Amygdala (tissue), 56 donors: ENCODE measurements around the gene KARS1.
A peak's percentile ranks its signal among the peaks of the same experiment; 100 is the strongest.

Experiments
- DNase-seq, 56 donors: peaks; one replicate each; lab custom pipeline; 2025; lab: John Stamatoyannopoulos, UW

The KARS1 gene

DNA sequence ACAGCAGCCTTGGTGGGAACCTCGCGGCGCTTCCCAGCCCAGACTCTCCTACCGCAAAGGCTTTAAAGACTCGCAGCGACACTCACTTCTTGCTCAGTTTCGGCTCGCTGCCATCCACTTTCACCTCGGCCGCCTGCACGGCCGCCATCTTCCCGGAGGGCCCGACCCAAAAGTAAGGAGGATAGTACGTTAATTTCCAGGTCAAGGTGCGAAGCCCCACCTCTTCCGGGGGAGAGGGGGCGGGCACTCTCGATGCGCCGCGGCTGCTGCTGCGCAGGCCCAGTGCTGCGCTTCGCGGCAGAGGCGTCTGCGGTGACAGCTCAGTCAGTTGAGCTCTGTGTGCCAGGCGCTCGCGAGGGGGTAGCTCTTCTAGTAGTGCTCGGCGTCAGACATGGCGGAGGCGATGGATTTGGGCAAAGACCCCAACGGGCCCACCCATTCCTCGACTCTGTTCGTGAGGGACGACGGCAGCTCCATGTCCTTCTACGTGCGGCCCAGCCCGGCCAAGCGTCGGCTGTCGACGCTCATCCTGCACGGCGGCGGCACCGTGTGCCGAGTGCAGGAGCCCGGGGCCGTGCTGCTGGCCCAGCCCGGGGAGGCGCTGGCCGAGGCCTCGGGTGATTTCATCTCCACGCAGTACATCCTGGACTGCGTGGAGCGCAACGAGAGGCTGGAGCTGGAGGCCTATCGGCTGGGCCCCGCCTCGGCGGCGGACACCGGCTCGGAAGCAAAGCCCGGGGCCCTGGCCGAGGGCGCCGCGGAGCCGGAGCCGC is at the start of gene KARS1, which contains the start of gene TERF2IP:
Gene KARS1 (minus strand): TSS at position 174 of the 773 bp plus-strand sequence. CDS start 26 bp downstream, at position 148.
Gene TERF2IP (plus strand): TSS at position 282 of the 773 bp plus-strand sequence. CDS start 110 bp downstream, at position 392.
- peak; percentile 69 to 97 (median 90) for DNase-seq

DNA sequence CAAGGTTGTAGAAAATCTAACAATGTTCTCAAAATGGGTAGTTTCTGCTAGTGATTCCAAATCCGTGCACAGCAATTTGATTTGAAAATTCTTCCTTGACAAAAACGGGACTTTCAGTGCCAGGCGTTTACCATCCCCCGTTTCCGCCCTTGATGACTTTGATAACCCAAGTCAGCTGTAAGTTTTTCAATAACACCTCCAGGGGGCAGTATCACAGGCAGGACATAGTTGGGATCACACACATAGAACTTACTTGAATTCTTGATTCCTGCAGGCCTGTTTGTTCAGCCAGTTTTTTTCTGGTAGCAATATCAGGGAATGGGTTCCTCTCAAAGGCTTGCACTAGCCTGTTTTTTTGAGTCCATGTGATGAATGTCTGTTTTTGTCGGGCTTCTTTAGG is 48.2 kb upstream of the KARS1 start:
- no peak for DNase-seq

DNA sequence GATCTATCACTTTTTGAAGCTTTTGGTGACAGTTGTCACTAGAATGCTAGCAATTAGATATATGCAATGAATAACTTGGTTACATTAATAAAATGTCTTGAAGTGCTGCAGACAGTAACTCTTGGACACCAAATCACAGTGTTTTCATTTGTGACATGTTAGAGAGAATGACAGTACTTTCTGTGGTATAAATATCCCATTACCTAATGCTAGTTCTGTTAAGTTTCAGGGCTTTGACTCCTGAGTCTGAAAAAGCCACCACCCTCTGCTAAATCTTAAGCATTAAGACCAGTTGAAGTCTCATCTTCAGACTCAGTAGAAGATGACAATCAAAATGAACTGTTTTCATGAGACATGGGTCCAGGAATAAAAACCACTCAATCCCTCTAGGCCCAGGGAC is 39.9 kb upstream of the KARS1 start:
- DNase-seq, result no peak

DNA sequence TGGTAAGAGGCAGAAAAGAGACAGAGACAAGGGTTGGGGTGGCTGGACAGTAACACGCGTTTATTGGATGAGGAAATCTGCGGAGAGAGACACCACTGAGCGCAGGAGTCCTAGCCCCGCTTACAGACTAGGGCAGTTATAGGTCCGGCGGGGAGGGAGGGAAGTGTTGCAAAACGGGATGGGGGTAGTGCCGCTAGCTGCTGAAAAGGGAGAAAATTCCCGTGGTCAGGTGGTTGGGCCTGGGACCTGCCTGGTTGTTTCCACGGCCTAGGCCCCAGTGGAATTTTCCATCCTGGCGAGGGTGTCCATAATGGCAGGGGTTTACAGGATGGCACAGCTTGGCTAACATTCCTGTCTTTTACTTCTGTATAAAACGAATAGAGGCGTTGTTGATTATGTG is 34.8 kb upstream of the KARS1 start:
- DNase-seq, result no peak

DNA sequence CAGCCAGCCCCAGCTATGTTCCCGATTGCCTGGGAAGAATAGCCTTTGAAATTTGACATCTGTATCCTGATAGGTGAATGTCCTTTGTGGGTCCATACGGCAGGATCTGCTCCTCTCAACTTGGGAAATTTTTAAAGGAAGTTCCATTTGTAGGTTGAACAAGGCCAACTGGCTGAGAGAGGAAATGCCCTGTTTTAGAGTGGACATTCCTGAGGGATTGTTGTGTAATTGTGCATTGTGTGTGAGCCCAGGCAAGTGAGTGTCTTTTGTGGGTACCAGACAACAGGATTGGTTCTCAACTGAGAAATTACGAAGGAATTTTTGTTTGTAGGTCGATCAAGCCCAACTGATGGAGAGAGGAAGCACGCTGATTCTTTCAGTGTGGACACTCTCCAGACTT is 31.9 kb upstream of the KARS1 start:
- DNase-seq, result no peak

DNA sequence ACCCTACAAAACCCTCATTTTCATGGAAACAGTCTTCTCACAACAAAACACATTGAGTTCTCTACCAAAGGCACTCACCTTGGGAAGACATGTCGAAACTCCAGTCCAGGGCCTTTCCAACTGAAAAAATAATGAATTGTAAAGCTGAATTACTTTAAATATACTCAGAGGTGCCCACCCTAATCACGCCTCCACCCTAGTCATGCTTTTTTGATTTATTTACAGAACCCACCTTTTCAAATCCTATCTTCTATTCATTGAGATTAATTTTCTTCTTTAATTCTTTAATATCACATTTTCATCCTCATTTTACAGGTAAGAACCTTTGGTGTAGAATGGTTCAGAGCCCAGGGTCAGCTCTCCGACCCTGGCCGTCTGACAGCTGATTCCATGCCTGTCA is 29.4 kb upstream of the KARS1 start, which contains the start of gene CPHXL2:
Gene CPHXL2 (minus strand): TSS at position 101 of the 400 bp plus-strand sequence. CDS start 10 bp downstream, at position 91.
- DNase-seq, result no peak

DNA sequence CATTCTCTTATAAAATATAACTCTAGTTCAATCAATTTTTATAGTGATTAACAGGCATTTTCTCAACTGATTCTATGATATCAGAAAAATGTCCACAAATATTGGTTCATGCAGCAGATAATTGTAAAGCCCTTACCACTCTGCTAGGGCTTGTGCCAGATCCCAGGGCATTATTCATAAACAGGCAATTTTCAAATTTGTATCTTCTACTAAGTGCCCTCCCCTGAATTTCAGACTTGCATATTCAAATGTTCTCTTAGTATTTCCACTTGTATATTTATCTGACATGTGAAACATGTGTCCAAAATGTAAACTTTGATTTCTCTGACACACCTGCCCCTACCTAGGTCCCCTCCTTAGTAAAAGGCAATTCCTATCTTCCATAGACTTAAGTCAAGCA is 20.0 kb upstream of the KARS1 start:
- no peak for DNase-seq

DNA sequence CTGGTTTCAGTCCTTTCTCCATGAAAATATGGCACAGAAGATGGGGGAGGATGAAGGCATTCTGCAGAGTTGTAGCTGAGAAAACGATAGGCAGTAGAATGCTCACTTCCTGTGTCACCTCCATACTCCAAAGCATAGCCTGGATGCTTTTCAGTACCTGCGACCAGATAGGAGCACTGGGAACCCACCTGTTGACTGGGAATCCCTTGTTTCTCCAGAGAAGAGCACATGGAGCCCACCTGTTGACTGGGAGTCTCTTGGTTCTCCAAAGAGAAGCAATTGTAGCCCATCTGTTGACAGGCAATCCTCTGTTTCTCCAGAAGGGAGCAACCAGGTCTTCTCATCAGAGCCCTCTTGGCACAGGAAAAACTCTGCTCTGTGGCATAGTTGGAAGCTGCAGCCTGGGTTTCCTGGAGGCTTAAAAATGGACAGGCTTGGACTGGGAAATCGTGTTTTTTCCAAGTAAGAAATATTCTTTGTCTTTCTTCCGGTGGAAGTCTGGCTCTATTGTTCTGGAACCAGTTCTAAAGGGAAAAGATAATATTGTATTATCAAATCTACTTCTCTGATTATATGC is 13.3 kb upstream of the KARS1 start:
- DNase-seq, result peak in 5 of 56 donors; percentile 12 to 21 (median 14)

DNA sequence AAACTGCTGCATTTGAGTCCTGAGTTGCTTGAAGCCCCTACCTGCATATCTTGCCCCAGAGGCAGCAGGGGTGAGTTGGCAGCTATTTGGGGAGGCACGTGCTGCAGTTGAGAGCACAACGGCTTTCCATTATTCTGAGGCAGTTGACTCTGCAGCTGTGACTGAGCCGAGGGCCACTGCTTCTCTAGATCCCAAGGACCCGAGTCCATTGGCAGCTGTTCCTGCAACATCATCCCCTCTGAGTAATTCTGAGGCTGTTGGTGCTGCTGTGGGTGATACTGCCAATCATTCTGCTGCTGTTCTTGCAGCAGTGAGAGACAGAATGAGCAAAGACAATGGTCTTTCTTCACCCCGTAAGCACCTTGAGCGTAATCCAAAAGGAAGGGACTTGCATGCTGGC is 12.9 kb upstream of the KARS1 start:
- peak in 42 of 56 donors; percentile 2 to 71 (median 26) for DNase-seq

DNA sequence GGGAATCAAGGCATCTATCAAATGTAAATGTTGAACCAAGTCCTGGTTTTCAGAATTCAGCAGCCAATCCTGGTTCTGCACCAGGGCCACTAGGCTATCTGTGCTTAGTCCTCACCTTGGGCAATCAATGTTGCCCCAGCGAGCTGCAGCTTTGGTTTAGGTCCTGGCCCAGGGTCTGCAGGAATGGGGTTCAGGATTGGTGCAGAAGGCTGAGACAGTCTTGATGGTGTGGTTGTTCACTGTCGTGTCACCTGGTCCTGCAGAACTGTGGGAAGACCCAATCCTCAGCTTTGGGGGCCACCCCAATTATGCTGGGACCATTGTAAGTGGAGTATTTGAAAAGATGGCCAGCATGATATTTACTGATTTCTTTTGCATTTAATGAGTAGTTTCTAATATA is 10.7 kb upstream of the KARS1 start:
- no peak for DNase-seq

DNA sequence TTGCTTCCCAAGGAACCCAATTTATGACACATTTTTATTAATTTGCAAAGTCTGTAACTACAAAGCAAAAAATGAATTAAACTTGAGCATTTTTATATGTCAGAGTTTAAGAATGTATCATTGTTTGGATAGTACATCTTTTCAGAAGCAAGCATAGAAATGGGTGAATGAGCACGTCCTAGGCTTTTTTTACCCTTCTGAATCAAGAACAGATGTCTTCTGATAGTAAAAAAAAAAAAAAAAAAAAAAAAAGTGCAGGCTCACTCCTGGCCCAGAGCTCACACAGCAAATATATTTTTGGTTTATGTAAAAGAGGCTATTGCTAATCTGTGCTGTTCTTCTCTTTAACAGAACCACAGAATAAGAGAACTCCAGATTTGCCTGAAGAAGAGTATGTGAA is 6.5 kb upstream of the KARS1 start:
- no peak for DNase-seq

DNA sequence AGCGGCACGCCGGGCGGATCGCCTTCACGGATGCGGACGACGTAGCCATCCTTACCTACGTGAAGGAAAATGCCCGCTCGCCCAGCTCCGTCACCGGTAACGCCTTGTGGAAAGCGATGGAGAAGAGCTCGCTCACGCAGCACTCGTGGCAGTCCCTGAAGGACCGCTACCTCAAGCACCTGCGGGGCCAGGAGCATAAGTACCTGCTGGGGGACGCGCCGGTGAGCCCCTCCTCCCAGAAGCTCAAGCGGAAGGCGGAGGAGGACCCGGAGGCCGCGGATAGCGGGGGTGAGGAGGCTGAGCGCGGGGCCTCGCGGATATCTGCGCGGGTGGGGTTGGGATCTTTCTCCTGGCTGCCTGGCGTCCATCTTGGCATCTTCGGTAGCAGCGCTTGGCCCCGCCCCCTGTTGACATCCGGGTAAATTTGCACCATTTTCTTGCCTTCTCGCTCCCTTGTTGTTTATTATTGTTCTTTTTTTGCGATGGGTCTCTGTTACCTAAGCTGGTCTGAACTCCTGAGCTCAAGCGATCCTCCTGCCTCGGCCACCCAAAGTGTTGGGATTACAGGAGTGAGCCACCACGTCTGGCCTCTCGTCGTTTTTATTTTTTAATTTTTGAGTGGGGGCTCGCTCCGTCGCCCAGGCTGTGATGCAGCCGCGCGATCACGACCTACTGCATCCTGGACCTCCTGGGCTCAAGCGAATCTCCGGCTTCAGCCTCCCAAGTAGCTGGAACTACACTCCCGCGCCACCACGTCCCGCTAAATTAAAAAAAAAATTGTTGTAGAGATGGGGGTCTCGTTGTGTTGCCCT is 1.0 kb upstream of the KARS1 start:
- peak in 55 of 56 donors; percentile 19 to 90 (median 71) for DNase-seq

DNA sequence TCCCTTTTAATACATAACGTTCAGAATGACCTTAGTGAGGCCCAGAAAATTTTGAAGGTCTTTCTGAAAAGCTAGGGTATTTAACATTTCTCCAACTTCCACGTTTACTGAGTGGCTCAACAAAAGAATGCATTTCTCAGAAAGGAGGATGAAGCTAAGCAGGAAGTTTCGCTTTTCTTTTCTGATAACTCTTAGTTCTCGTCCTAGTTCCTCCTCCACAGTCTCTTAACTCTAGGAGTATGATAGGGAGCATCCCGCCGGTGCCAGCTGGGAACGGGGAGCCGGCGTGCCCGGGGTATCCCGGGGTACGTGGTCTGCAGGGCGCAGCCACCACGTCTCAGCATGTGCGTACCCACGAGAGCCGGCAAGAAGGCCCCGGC is 363 bp downstream of the KARS1 start:
- DNase-seq, result no peak

DNA sequence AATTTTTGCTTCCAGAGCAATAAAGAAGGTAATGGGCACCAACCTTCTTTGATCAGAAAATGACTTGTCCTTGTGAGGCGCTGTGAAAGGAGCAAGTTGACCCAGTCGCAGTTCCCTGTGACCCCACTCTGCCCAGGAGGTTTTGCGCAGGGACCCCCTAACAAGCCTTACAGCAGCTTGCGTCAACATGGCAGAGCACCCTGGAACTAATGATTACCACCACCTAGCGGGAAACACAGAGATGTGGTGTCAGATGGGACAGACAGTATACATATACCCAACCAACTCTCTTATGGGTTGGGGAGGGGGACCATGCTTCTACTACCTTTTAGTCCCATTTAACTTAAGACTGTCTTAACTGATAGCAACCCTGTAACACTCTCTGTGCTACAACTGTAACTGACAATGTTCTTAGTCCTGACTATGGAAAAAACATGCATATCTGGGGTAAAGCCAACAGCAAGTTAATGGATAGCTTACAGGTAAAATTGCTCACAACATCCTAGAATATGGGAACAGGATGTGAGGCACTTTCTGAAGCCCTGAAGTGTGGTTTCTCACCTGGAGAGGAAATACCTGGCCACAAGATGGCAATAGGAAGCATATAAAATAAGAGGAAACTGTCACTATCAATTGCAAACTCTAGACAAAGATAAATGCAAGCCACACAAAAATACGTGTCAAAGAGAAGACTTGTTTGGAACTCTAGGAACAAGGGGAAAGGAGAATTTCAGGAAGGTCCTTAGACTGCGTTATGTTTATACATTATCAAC is 3.0 kb downstream of the KARS1 start:
- no peak for DNase-seq

DNA sequence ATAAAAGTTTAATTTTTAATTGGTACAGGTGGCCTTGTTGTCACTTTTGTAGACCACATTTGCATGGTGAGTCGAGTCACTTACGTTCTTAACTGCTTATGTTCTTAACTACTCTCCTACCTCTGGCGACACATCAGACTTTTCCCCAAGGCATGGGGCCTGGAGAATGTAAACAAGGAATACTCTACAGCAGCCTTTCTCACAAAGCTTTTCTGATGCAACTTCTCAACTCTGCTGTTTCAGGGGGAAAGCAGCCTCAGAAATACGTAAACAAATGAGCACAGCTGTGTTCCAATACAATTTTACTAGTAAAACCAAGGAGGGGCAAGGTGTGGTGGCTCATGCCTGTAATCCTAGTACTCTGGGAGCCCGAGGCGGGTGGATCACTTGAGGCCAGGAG is 6.9 kb downstream of the KARS1 start:
- no peak for DNase-seq

DNA sequence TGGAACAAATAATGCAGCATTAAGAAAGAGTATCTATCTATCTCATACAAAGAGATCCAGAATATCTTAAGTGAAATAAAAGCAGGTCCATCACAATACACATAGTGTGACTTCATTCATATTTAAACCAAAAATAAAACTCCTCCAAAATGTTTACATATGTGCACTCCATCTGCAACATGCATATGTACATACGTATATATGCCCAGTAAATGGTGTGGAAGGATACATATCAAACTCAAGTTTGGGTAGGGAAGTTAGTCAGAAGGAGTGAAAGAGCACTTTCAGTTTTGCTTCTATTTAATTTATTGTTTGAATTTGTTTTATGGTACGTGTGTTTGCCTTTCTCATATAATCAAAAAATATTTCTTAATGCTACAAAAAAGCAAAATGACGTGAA is 12.4 kb downstream of the KARS1 start:
- no peak for DNase-seq

DNA sequence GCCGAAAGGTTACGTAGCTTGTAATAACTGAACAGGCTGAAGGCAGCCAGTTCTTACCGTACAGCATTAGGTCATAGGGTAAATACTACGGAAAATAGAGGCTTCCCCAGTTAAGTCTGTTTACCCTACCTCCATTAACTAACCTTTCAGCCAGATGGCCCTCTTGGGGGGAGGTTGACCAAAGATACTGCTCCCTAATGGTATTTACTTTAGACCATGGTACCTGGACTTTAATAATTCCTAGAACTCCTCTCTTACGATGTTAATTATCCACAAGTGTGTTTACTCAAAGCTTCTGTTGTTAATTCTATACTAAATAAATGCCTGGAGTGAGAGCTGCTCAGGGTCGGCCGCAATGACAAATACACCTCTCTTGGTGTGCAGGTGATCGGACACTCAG is 14.6 kb downstream of the KARS1 start:
- no peak for DNase-seq

DNA sequence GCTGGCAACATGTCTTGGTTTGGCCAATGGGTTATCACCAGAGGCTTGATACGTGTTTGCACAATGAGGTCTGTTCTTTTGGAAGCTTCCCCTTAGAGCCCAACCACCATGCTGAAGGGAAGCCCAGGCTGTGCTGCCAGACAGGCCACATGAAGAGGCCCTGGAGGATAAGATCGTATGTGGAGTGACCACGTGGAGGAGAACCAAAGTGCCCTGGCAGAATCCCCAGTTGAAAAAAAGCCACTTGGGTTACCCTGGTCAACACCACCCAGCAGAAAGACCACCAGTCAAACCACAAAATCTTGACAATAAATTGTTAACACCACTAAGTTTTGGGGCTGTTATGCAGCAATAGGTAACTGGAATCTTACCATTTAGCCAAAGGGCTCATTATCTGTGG is 17.4 kb downstream of the KARS1 start:
- DNase-seq, result no peak

DNA sequence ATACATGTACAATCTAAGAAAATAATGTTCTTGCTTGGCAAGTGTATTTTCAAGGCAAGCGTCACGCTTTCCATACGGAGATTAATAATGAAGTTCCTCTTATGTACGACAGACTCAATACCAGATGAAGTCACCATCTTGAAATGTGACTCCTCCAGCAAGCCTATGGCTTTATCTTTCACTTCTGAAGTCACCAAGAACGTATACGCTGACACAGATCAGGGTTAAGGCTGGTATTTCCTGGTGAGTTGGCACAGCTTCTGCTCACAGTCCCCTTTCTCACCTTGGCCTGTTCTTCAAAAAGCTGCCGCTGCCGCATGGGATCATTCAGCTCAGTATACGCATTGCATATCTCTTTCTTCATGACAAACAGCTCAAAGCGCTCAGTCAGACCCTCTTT is 18.3 kb downstream of the KARS1 start:
- no peak for DNase-seq

DNA sequence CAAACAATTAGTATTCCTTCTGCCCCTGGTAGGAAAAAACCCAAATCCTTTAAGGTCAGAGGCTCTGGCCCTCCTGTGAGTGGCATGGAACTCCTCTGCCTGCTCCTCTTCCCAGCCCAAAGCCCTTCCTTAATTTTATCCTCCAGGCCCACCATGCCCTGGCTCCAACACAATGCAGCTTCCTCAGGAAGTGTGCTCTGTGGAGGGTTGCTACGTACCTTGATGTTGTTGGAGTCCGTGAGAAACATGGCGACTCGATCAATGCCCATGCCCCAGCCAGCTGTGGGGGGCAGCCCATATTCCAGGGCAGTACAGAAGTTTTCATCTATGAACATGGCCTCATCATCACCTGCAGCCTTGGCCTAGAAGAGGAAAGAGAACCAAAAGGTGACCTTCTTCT is 19.1 kb downstream of the KARS1 start:
- no peak for DNase-seq

DNA sequence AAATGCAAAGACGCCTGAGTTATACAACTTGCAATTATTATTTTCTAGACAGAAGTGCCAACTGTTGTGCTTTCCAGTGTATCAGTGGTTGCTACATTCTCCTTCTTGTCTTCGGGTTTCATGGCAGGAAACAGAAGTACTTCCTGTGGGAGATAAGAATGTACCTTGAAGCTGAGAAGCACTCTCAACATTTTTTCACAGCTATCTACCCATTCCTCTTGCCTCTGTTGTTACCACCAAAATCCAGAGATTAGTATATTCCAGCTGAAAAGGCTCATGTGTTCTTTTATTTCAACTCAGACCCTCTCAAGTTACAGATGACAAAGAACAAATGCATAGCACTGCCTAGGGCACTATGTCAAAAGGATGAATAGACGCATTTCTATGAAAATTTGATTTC is 19.6 kb downstream of the KARS1 start:
- no peak for DNase-seq
